GM12878 (cell line): Measurements from ENCODE around the gene GJA4. TPM values are rescaled to one million over a fixed set of nuclear protein-coding genes. Genes with fewer than 3 reads are reported as not detected.

ENCODE experiments used
- ATAC-seq: fragments of 200-7000 bp; cut with Tn5 transposase; 3 replicates; pipeline ENCODE4 v1.9.1; 2020; ENCODE audit warnings: mild to moderate bottlenecking, moderate library complexity
- BruUV-seq: library from RNA; stranded (reverse); fragments of 400-500 nt; replicated peaks from 2 replicates; lab custom pipeline; 2021; lab: Mats Ljungman, UMichigan
- CTCF ChIA-PET: fragments of 300-600 bp; sonication (Branson Sonifier 250); formaldehyde crosslinking; extraction: SDS; loops from one replicate; lab custom pipeline; 2021; ENCODE audit warnings: inconsistent platforms; lab: Yijun Ruan, JAX
- POLR2A ChIA-PET: fragments of 350-600 bp; formaldehyde crosslinking; extraction: SDS; loops from one replicate; lab custom pipeline; 2021; ENCODE audit warnings: inconsistent platforms; lab: Charles Lee
- RAD21 ChIA-PET: fragments of 300-600 bp; sonication (Branson Sonifier 250); formaldehyde crosslinking; loops from one replicate; lab custom pipeline; 2023; ENCODE audit warnings: antibody characterized with exemption; ENCODE audit not compliant: unreplicated experiment; lab: Charles Lee
- SMC1A ChIA-PET: fragments of 300-600 bp; sonication (Branson Sonifier 250); formaldehyde crosslinking; loops from one replicate; lab custom pipeline; 2023; ENCODE audit not compliant: unreplicated experiment, uncharacterized antibody; lab: Charles Lee
- DNase-seq: peaks from one replicate; pipeline ENCODE4 v3.0.0-alpha.2; 2011; ENCODE audit warnings: low read depth, low spot score
- FAIRE-seq: peaks from 3 replicates; lab custom pipeline; 2011; peaks lifted over from hg19 to GRCh38; lab: Jason Lieb, UNC
- H2AFZ ChIP-seq: 2 replicates; pipeline ENCODE4 v1.6.0; 2011; ENCODE audit warnings: low read depth, low read length, control low read depth; ENCODE audit not compliant: control insufficient read depth
- H3K27ac ChIP-seq: 2 replicates; pipeline ENCODE4 v1.5.1; 2011; ENCODE audit warnings: control low read depth; ENCODE audit not compliant: control insufficient read depth, insufficient read depth
- H3K27me3 ChIP-seq, 2 experiments: replicated peaks in 1 of 2; 2 replicates each; pipeline versions ENCODE4 v1.6.0 to v1.6.1; 2011; ENCODE audit warnings: low read length in 1 of 2; ENCODE audit not compliant: control insufficient read depth in 2 of 2, insufficient read depth in 2 of 2
- H3K36me3 ChIP-seq, 2 experiments: 2 replicates each; pipeline ENCODE4 v1.5.1; 2011; ENCODE audit warnings: low read length in 1 of 2; ENCODE audit not compliant: control insufficient read depth in 2 of 2, insufficient read depth in 2 of 2
- H3K4me1 ChIP-seq: 2 replicates; pipeline ENCODE4 v1.6.1; 2011; ENCODE audit warnings: mild to moderate bottlenecking, low read length, moderate library complexity, mixed read lengths; ENCODE audit not compliant: control insufficient read depth, insufficient read depth
- H3K4me2 ChIP-seq: 2 replicates; pipeline ENCODE4 v1.6.0; 2011; ENCODE audit warnings: control low read depth; ENCODE audit not compliant: control insufficient read depth, insufficient read depth
- H3K4me3 ChIP-seq: fragments of 200-600 bp; sonication (generic); 2 replicates; pipeline ENCODE4 v1.5.1; 2016
- H3K79me2 ChIP-seq: 2 replicates; pipeline ENCODE4 v1.6.0; 2011; ENCODE audit warnings: low read length; ENCODE audit not compliant: control insufficient read depth, insufficient read depth
- H3K9ac ChIP-seq: 2 replicates; pipeline ENCODE4 v1.8.0; 2011; ENCODE audit warnings: low read length, control low read depth, mixed read lengths; ENCODE audit not compliant: control insufficient read depth, insufficient read depth
- H3K9me3 ChIP-seq: replicated peaks from 3 replicates; pipeline ENCODE4 v1.5.1; 2011; ENCODE audit warnings: mild to moderate bottlenecking, low read length; ENCODE audit not compliant: control insufficient read depth, insufficient read depth
- H4K20me1 ChIP-seq: 2 replicates; pipeline ENCODE4 v1.6.0; 2011; ENCODE audit not compliant: control insufficient read depth, insufficient read depth
- ASH2L ChIP-seq: fragments of 300-600, 200-600 bp; sonication (generic); IDR thresholded peaks from 2 replicates; pipeline ENCODE4 v1.6.1; 2017; ENCODE audit warnings: low read depth, mild to moderate bottlenecking, borderline replicate concordance
- BCLAF1 ChIP-seq: fragments of 450-650 bp; IDR thresholded peaks from 2 replicates; pipeline ENCODE4 v1.6.1; 2017; ENCODE audit warnings: antibody characterized with exemption, mild to moderate bottlenecking, moderate library complexity
- BRCA1 ChIP-seq: IDR thresholded peaks from 2 replicates; pipeline ENCODE4 v1.6.1; 2011; ENCODE audit warnings: low read depth, low read length, improper control_type of control experiment
- CBFB ChIP-seq: IDR thresholded peaks from 2 replicates; pipeline ENCODE4 v1.6.1; 2016; ENCODE audit warnings: antibody characterized with exemption, low read depth
- CHD4 ChIP-seq: fragments of 200-600 bp; sonication (generic); IDR thresholded peaks from 2 replicates; pipeline ENCODE4 v1.6.1; 2016; ENCODE audit warnings: mild to moderate bottlenecking
- EED ChIP-seq: sonication (generic); IDR thresholded peaks from 2 replicates; pipeline ENCODE4 v1.6.1; 2016; ENCODE audit warnings: antibody characterized with exemption, low read depth
- MTA2 ChIP-seq: fragments of 450-650 bp; IDR thresholded peaks from 2 replicates; pipeline ENCODE4 v1.6.1; 2016; ENCODE audit warnings: low read depth, mild to moderate bottlenecking, moderate library complexity
- MXI1 ChIP-seq: fragments of 150-350 bp; IDR thresholded peaks from 2 replicates; pipeline ENCODE4 v1.6.1; 2011; ENCODE audit warnings: low read depth, mild to moderate bottlenecking, inconsistent platforms, low read length, improper control_type of control experiment
- MYB ChIP-seq: fragments of 150-350 bp; IDR thresholded peaks from 2 replicates; pipeline ENCODE4 v1.6.1; 2014; ENCODE audit warnings: mild to moderate bottlenecking, low read depth, low read length, borderline replicate concordance
- NR2C1 ChIP-seq: fragments of 450-650 bp; IDR thresholded peaks from 2 replicates; pipeline ENCODE4 v1.6.1; 2017; ENCODE audit warnings: antibody characterized with exemption, mild to moderate bottlenecking, moderate library complexity
- PAX8 ChIP-seq: fragments of 450-650 bp; IDR thresholded peaks from 2 replicates; pipeline ENCODE4 v1.6.1; 2017; ENCODE audit warnings: mild to moderate bottlenecking, moderate library complexity
- RBBP5 ChIP-seq: fragments of 200-600 bp; sonication (generic); conservative IDR thresholded peaks from 2 replicates; pipeline ENCODE4 v1.6.1; 2016
- SPI1 ChIP-seq: IDR thresholded peaks from 2 replicates; pipeline ENCODE4 v1.6.1; 2011; ENCODE audit warnings: low read depth, mild to moderate bottlenecking, low read length, moderate library complexity, borderline replicate concordance; ENCODE audit not compliant: insufficient read depth
- ZBED1 ChIP-seq: IDR thresholded peaks from 2 replicates; pipeline ENCODE4 v1.6.1; 2016; ENCODE audit warnings: borderline replicate concordance
- WGBS: methylation state at CpG from one replicate; pipeline ENCODE4 v1.1.6; 2016; ENCODE audit warnings: low lambda C conversion rate; ENCODE audit not compliant: insufficient replicate concordance, insufficient coverage; ENCODE audit errors: missing lambda C conversion rate; 5-methylcytosine and 5-hydroxymethylcytosine counted together
- in situ Hi-C: fragments of 300-500 bp; cut with MboI; formaldehyde crosslinking; loops from 9 replicates; pipeline ENCODE4 v1.14.3; 2018; ENCODE audit warnings: mixed read lengths
- intact Hi-C: fragments of 100-400 bp; cut with micrococcal nuclease; formaldehyde crosslinking; loops from one replicate; pipeline ENCODE4 v1.14.2; 2022; ENCODE audit not compliant: unreplicated experiment
- polyA plus RNA-seq, 11 experiments: library from polyadenylated mRNA; depleted of rRNA in 4 of 11; unstranded in 6 of 11; stranded (reverse) in 5 of 11; fragments of >200 nt; fragmentation: Nextera tagmentation in 4 of 11; fragmentation: Illumina TruSeq in 1 of 11; extraction: Ambion mirVana in 4 of 11; extraction: Trizol in 1 of 11; gene quantifications; 1 replicate in 1 of 11; 2 replicates in 10 of 11; pipeline versions ENCODE4 v1.2.1 to v1.2.3, GENCODE V29; 2011 to 2016; ENCODE audit warnings: inconsistent platforms in 2 of 11, missing spikeins in 2 of 11, low read depth in 1 of 11
- total RNA-seq, 4 experiments: library from RNA; depleted of rRNA in 3 of 4; stranded (reverse); fragments of >200 nt in 3 of 4; fragmentation: Illumina TruSeq in 1 of 4; extraction: Trizol in 1 of 4; gene quantifications; 2 replicates each; pipeline versions ENCODE4 v1.2.1 to v1.2.3, GENCODE V29; 2013 to 2021
- TF ChIP-seq, protein P1 (sequence below): fragments of 450-650 bp; formaldehyde crosslinking; IDR thresholded peaks from 2 replicates; pipeline ENCODE4 v1.4.0; 2020; ENCODE audit warnings: mild to moderate bottlenecking, moderate library complexity
- TF ChIP-seq, protein P2 (sequence below): IDR thresholded peaks from 2 replicates; pipeline ENCODE4 v1.6.1; 2011; ENCODE audit warnings: low read depth, mild to moderate bottlenecking, low read length, moderate library complexity, borderline replicate concordance; ENCODE audit errors: extremely low read depth

GJA4 gene
- total and polyA plus RNA-seq, 10 of the 15 experiments (the other 5 are each of a cell fraction or from before 2014, with no cell fraction given) = 0.09 to 0.18 TPM; not detected in 8

GRCh38 chr1:34744851-34745250 lies 47.9 kb upstream of the GJA4 start:
- no peaks in the 10 kb centered on the region; a peak in 1 of 4 replicates for H3K27me3 ChIP-seq
- CTCF ChIA-PET = interaction anchor here (1.1 to 3.9 kb wide), 5 partner anchors 8 to 1111 kb away, joined by 3 to 37 read pairs (median 13); no protein-coding TSS in a partner anchor
- H3K9ac ChIP-seq = no peak overlapping the region
- H3K4me1 ChIP-seq = no peaks in the 10 kb centered on the region
- 0% methylated on average over 3 of the region's 3 CpGs for WGBS
- in situ Hi-C loops = loop anchor here (10.0 kb wide), 1 partner anchor 1110 kb away; no protein-coding TSS in a partner anchor
- no peak overlapping the region for H3K4me2 ChIP-seq
- H3K4me3 ChIP-seq = no peak overlapping the region
- no peaks in the 10 kb centered on the region for H3K79me2 ChIP-seq
- SMC1A ChIA-PET = interaction anchor here (2.9 kb wide), 1 partner anchor 9 kb away, joined by 11 read pairs; no protein-coding TSS in a partner anchor
- no peaks in the 10 kb centered on the region for H3K36me3 ChIP-seq
- no peak for ATAC-seq
- no TSS peak for BruUV-seq
- no peak for DNase-seq
- H3K27ac ChIP-seq = no peak overlapping the region
- intact Hi-C loops = loop anchor here (5.0 kb wide), 1 partner anchor 283 kb away; no protein-coding TSS in a partner anchor
- no peak for FAIRE-seq
- POLR2A ChIA-PET = no interaction called here
- RAD21 ChIA-PET = no interaction called here
- H3K9me3 ChIP-seq = no peaks in the 10 kb centered on the region
- H2AFZ ChIP-seq = no peak overlapping the region
- no peak for TF ChIP-seq SPI1
- no peak for TF ChIP-seq ZBED1
- no peak for TF ChIP-seq CBFB
- TF ChIP-seq BCLAF1 = no peak
- TF ChIP-seq CHD4 = no peak
- TF ChIP-seq NR2C1 = no peak
- no peak for TF ChIP-seq RBBP5
- TF ChIP-seq, protein P1, sequence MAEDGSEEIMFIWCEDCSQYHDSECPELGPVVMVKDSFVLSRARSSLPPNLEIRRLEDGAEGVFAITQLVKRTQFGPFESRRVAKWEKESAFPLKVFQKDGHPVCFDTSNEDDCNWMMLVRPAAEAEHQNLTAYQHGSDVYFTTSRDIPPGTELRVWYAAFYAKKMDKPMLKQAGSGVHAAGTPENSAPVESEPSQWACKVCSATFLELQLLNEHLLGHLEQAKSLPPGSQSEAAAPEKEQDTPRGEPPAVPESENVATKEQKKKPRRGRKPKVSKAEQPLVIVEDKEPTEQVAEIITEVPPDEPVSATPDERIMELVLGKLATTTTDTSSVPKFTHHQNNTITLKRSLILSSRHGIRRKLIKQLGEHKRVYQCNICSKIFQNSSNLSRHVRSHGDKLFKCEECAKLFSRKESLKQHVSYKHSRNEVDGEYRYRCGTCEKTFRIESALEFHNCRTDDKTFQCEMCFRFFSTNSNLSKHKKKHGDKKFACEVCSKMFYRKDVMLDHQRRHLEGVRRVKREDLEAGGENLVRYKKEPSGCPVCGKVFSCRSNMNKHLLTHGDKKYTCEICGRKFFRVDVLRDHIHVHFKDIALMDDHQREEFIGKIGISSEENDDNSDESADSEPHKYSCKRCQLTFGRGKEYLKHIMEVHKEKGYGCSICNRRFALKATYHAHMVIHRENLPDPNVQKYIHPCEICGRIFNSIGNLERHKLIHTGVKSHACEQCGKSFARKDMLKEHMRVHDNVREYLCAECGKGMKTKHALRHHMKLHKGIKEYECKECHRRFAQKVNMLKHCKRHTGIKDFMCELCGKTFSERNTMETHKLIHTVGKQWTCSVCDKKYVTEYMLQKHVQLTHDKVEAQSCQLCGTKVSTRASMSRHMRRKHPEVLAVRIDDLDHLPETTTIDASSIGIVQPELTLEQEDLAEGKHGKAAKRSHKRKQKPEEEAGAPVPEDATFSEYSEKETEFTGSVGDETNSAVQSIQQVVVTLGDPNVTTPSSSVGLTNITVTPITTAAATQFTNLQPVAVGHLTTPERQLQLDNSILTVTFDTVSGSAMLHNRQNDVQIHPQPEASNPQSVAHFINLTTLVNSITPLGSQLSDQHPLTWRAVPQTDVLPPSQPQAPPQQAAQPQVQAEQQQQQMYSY (CRISPR knock-in tag) = no peak
- TF ChIP-seq BRCA1 = no peak
- TF ChIP-seq ASH2L = no peak
- no peak for TF ChIP-seq MYB
- no peak for TF ChIP-seq MTA2
- no peak for TF ChIP-seq PAX8
- no peak for TF ChIP-seq EED
- no peak for TF ChIP-seq MXI1
- TF ChIP-seq, protein P2, sequence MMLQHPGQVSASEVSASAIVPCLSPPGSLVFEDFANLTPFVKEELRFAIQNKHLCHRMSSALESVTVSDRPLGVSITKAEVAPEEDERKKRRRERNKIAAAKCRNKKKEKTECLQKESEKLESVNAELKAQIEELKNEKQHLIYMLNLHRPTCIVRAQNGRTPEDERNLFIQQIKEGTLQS = no peak
- no peaks in the 10 kb centered on the region for H4K20me1 ChIP-seq
